Measurements from ENCODE around the gene GPX7. TPM values are rescaled to one million over a fixed set of nuclear protein-coding genes. Genes with fewer than 3 reads are reported as not detected.
A peak's percentile ranks its signal among the peaks of the same experiment; 100 is the strongest.

Gene GPX7
- total RNA-seq, 2 experiments from 2014 or later: 21.5 TPM

- intact Hi-C loops (cut with micrococcal nuclease): no loop called here
- Mint-ChIP-seq H3K27me3 (no peaks in the 10 kb centered on the region), H3K27ac (peak overlapping the region; percentile 14), H3K4me3 (no peak overlapping the region), H3K4me1 (ENCODE audit: low read depth) (peaks cover 34% of the 10 kb centered on the region), H3K9me3 (no peaks in the 10 kb centered on the region), H3K36me3 (ENCODE audit: low read depth) (peaks cover 16% of the 10 kb centered on the region)
- TF ChIP-seq, protein P1, sequence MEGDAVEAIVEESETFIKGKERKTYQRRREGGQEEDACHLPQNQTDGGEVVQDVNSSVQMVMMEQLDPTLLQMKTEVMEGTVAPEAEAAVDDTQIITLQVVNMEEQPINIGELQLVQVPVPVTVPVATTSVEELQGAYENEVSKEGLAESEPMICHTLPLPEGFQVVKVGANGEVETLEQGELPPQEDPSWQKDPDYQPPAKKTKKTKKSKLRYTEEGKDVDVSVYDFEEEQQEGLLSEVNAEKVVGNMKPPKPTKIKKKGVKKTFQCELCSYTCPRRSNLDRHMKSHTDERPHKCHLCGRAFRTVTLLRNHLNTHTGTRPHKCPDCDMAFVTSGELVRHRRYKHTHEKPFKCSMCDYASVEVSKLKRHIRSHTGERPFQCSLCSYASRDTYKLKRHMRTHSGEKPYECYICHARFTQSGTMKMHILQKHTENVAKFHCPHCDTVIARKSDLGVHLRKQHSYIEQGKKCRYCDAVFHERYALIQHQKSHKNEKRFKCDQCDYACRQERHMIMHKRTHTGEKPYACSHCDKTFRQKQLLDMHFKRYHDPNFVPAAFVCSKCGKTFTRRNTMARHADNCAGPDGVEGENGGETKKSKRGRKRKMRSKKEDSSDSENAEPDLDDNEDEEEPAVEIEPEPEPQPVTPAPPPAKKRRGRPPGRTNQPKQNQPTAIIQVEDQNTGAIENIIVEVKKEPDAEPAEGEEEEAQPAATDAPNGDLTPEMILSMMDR (IDR thresholded peaks at IDR 0.05): no peak
- ChIA-PET POLR2A (interaction anchor here (0.5 to 1.7 kb wide), 5 partner anchors 8 to 817 kb away, joined by 3 to 6 read pairs (median 5); partner anchors contain the start of genes ORC1 and PRPF38A), CTCF (interaction anchor here (1.4 to 1.5 kb wide), 4 partner anchors 13 to 66 kb away, joined by 3 to 5 read pairs (median 4); no protein-coding TSS in a partner anchor)
- DNase-seq (no peak), ATAC-seq (no peak)
Measured at GRCh38 chr1:52600533-52601179, 1.5 kb upstream of the GPX7 start.

- POLR2A ChIA-PET: interaction anchor here (0.5 to 1.7 kb wide), 11 partner anchors 9 to 818 kb away, joined by 3 to 6 read pairs (median 3); partner anchors contain the start of genes ORC1 and PRPF38A
- no peak for DNase-seq
- Mint-ChIP-seq H3K9me3 (no peaks in the 10 kb centered on the region), H3K36me3 (ENCODE audit: low read depth) (peaks cover 24% of the 10 kb centered on the region), H3K27me3 (no peaks in the 10 kb centered on the region), H3K27ac (peak overlapping the region; percentile 76), H3K4me3 (peak overlapping the region; percentile 76), H3K4me1 (ENCODE audit: low read depth) (peaks cover 41% of the 10 kb centered on the region)
- TF ChIP-seq, protein P1 (IDR thresholded peaks at IDR 0.05): no peak
- ATAC-seq: no peak
- intact Hi-C loops (cut with micrococcal nuclease): no loop called here
- CTCF ChIA-PET: interaction anchor here (0.6 to 1.5 kb wide), 5 partner anchors 12 to 49 kb away, joined by 3 to 5 read pairs (median 4); partner anchors contain the start of genes SHISAL2A and TUT4
Measured at GRCh38 chr1:52601519-52601918, 652 bp upstream of the GPX7 start.

- peaks cover 41% of the 10 kb centered on the region for H3K4me1 Mint-ChIP-seq (ENCODE audit: low read depth)
- peak overlapping the region; percentile 89 for H3K4me3 Mint-ChIP-seq
- peak overlapping the region; percentile 96 for H3K27ac Mint-ChIP-seq
- intact Hi-C loops (cut with micrococcal nuclease): no loop called here
- POLR2A ChIA-PET: interaction anchor here (0.9 to 2.3 kb wide), 5 partner anchors 12 to 197 kb away, joined by 3 to 14 read pairs (median 4); partner anchors contain the start of genes SHISAL2A and TUT4
- CTCF ChIA-PET: interaction anchor here (0.8 to 1.3 kb wide), 2 partner anchors 12 to 82 kb away, joined by 3 read pairs; no protein-coding TSS in a partner anchor
- TF ChIP-seq, protein P1 (IDR thresholded peaks at IDR 0.05): no peak
- ATAC-seq (peak; percentile 52), DNase-seq (peak; percentile 47)
- H3K9me3 Mint-ChIP-seq: no peaks in the 10 kb centered on the region
- H3K27me3 Mint-ChIP-seq: no peaks in the 10 kb centered on the region
- H3K36me3 Mint-ChIP-seq (ENCODE audit: low read depth): peaks cover 30% of the 10 kb centered on the region
Measured at GRCh38 chr1:52602856-52603600, 857 bp downstream of the GPX7 start.

DNA sequence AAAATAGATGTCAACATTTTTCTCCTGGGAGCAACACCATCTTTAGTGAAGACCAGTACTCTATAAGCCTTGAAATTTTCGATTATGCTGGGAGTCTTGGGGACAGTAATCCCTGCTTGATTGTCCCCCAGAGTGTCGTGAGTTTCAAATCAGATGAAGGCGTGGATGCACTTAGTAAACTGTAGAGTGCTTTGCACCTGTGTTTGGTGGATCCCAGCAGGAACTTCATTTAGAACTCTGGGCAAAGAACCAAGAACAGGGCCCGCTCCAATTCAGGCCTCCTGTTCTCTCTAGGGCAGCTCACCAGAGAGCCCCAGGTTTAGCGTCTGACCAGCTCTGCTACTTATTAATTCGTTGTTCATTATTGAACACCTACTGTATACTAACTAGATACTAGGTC lies 1.5 kb downstream of the GPX7 start:
- ChIA-PET CTCF (interaction anchor here (0.8 to 1.9 kb wide), 5 partner anchors 12 to 82 kb away, joined by 3 to 5 read pairs (median 3); no protein-coding TSS in a partner anchor), POLR2A (interaction anchor here (0.9 to 2.3 kb wide), 5 partner anchors 12 to 197 kb away, joined by 3 to 14 read pairs (median 4); partner anchors contain the start of genes SHISAL2A and TUT4)
- TF ChIP-seq, protein P1 (IDR thresholded peaks at IDR 0.05): no peak
- Mint-ChIP-seq H3K36me3 (ENCODE audit: low read depth) (peaks cover 33% of the 10 kb centered on the region), H3K9me3 (no peaks in the 10 kb centered on the region), H3K4me1 (ENCODE audit: low read depth) (peaks cover 41% of the 10 kb centered on the region), H3K27me3 (no peaks in the 10 kb centered on the region), H3K27ac (peak overlapping the region; percentile 96), H3K4me3 (peak overlapping the region; percentile 89)
- intact Hi-C loops (cut with micrococcal nuclease): no loop called here
- ATAC-seq: no peak
- DNase-seq: no peak
